DMS53 (cell line): Measurements from ENCODE around the gene HECW1.

Source experiments
- DNase-seq: peaks from one replicate; lab custom pipeline; 2025; lab: John Stamatoyannopoulos, UW

The HECW1 gene

GRCh38 chr7:43509906-43510305, 397.5 kb downstream of the HECW1 start:
- no peak for DNase-seq

- DNase-seq, result no peak
These were observed 398.6 kb downstream of the HECW1 start for GRCh38 chr7:43511029-43511428.

- DNase-seq, result no peak
These were observed 399.5 kb downstream of the HECW1 start for GRCh38 chr7:43511769-43512515.

- DNase-seq, result peak; percentile 46
These were observed 400.8 kb downstream of the HECW1 start for GRCh38 chr7:43513251-43513650.

- DNase-seq, result no peak
These were observed 404.3 kb downstream of the HECW1 start for GRCh38 chr7:43516581-43517342.

GRCh38 chr7:43517464-43517863, 405.0 kb downstream of the HECW1 start:
- DNase-seq, result no peak

GRCh38 chr7:43520201-43520600, 407.8 kb downstream of the HECW1 start:
- DNase-seq, result no peak

GRCh38 chr7:43522406-43523156, 410.1 kb downstream of the HECW1 start:
- DNase-seq, result no peak

GRCh38 chr7:43528576-43529354, 416.3 kb downstream of the HECW1 start:
- DNase-seq, result no peak

GRCh38 chr7:43530553-43531410, 418.3 kb downstream of the HECW1 start:
- peak; percentile 66 for DNase-seq

GRCh38 chr7:43531700-43532099, 419.3 kb downstream of the HECW1 start:
- DNase-seq, result no peak

GRCh38 chr7:43533801-43534479, 421.5 kb downstream of the HECW1 start:
- no peak for DNase-seq

- no peak for DNase-seq
These were observed 422.6 kb downstream of the HECW1 start for GRCh38 chr7:43535031-43535451.

GRCh38 chr7:43535810-43536585, 423.6 kb downstream of the HECW1 start:
- DNase-seq, result no peak

- no peak for DNase-seq
These were observed 424.3 kb downstream of the HECW1 start for GRCh38 chr7:43536773-43537172.

- no peak for DNase-seq
These were observed 425.4 kb downstream of the HECW1 start for GRCh38 chr7:43537765-43538403.

GRCh38 chr7:43538404-43538771, 425.9 kb downstream of the HECW1 start:
- no peak for DNase-seq

- DNase-seq, result no peak
These were observed 428.0 kb downstream of the HECW1 start for GRCh38 chr7:43540471-43540870.

GRCh38 chr7:43542716-43543115, 430.3 kb downstream of the HECW1 start:
- DNase-seq, result no peak
